Stimulated activated CD4-positive, alpha-beta T cell treated with anti-CD3 and anti-CD28 coated beads, Interleukin-4, amount 100 ng/mL, for 1 hour (primary cell): ENCODE measurements around the gene TRIM47.

Source experiments
- DNase-seq: peaks from one replicate; pipeline ENCODE4 v3.0.0-alpha.2; 2020

Gene TRIM47

DNA sequence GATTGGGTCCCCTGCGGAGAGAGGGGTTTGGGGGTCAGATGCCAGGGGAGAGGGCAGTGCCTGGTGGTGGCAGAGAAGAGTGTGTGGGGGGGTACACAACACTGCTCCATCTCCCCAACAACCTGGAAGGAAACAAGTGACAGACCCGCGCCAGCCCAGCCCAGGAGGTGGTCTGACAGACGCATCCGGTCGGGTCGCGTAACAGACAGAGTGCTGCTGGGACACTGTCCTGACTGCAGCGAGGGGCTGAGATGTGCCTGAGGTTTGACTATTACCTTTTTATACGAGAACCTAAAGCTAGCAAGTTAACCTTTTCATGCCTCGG is 50.3 kb downstream of the TRIM47 start:
- no peak for DNase-seq

DNA sequence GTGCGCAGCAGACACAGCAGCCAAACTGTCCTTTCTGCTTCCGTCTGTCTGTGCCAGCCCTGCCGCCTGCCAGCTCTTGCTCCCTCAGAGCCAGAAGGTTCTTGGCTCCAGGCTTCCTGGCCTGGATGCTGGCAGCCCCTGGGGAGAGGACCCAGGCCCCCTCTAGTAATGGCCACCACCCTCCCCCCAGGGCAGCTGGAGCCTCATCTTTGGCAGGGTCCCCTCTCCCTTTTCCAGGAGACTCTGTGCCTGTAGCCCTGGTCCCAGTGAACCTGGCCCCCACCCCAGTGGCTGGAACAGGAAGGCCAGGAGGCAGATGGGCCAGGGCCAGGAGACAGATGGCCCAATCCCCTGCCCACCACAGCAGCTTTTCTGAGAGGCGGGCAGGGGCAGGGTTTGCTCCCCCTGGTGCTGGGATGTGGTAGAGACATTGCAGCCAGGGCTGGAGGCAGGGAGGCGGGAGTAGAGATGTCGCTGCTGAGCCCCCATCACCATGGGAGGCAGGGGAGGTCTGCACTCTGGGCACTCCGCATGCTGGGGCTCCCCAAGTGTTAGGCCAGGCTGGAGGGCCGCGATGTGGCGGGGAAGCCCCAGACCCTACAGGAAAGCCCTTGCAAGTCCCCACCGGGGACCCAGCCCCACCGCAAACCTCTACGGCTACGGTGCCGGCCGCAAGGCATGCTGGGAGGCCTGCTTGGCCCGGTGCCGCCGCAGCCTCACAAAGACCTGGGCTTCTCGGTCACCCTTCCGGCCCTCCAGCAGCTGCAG is 50.9 kb downstream of the TRIM47 start:
- DNase-seq = peak; percentile 72

DNA sequence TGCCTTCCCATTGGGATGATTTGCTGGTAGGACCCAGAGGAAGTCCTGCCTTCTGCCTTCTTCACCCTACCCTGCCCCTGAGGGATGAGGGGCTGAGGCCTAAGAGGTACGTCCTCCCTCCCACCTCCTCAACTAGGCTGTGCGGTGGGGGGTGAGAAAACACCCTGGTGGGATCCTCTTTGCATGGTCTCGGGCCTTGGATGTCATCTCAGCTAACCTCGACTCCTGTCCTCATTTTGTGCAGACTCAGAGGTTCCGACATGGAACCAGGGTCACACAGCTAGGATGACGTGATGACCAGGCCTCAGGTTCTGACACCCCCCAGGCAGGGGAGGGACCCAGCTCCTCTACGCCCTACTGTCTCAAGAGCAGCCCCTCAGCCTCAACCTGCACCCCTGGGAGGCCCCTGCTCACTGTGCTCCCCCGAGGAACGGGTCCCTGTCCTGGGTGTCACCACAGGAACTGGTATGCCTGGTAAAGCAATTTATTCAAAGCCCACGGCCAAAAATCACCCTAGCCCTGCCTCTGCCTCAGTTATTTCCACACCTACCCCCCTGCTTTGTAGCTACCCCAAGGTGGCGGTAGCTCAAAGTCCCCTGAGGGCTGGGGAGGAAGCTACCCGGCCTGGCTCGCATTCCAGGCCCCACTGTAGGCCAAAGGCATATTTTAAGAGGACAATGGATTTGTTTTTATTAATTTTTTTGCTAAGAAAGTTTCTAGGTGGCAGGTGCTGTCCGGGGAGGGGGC is 51.6 kb downstream of the TRIM47 start:
- no peak for DNase-seq

DNA sequence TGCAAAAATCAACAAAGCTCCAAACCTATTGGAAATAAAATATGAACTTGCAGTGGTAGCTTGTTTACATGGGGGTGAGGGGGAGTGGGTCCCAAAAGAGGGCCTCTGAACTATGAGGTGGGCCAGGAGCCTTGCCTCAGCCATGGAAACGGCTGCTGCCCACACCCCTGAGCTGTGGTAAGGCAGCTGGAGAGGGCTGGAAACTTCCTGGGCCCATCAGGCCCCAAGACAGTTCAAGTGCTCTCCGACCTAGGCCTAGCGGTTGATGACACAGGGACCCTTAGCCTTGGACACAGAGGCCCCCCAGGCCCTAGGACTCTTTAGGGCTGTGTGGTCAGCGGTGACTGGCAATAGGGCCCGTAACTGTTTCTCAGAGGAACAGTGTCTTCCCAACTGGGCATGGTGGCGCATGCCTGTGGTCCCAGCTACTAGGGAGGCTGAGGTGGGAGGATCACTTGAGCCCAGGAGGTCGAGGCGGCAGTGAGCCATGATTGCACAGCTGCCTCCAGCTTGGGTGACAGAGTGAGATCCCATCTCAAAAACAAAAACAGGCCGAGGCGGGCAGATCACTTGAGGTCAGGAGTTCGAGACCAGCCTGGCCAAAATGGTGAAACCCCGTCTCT is 52.5 kb downstream of the TRIM47 start:
- DNase-seq = no peak

DNA sequence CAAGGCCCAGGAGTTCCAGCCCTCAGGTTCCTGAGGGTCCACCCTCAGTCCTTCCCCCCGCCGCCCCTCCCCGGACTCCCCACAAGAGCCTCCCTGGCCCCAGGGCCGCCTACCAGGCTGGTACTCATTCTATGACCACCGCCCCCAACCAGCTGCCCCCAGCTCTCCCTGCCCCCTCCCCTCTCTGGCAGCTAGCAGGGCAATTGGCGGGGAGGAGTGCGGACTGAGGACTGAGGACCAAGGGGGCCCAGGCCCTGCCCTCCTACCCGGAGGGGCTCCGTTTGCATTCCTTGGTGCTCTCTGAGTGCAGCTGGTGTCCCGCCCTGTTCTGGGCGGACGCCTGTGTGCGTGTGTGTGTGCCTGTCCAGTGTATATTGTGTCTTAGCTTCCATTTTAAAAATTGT is 53.2 kb downstream of the TRIM47 start:
- no peak for DNase-seq

DNA sequence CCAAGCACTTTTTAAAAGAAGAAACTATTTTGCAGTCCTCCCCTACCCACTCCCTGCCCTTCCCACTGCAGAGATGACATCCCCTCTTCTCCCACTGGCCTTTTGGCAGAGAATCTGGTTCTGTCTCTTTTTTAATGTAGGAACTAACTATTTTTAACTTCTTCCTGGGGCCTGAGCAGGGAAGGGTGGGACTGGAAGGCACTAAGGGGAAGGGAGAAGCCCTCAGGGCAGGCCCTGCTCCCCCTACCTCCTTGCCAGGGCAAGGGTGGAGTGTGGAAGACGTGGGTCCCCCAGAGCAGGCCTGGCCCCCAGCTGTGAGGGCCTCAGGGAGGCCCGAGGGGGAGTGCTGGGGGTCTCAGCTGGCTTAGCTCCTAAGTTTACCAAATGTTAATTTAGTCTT is 53.7 kb downstream of the TRIM47 start:
- DNase-seq = no peak
